Stimulated activated naive CD8-positive, alpha-beta T cell treated with anti-CD3 and anti-CD28 coated beads, Interleukin-15, Interleukin-2, amounts not matched to agents 100 ng/mL and 50 ng/mL, for 24 hours (primary cell): ENCODE results near the gene ZCWPW1.
"Not testable (repeated sequence)": the region's sequence is repeated elsewhere in the genome, so short reads cannot be mapped to it uniquely, and the experiment has no call there.

ENCODE experiments used
- H3K27ac Mint-ChIP-seq: one replicate; pipeline ENCODE4 v1.8.0; 2021; ENCODE audit warnings: mild to moderate bottlenecking, mixed read lengths
- H3K27me3 Mint-ChIP-seq: one replicate; pipeline ENCODE4 v1.8.0; 2021; ENCODE audit warnings: mixed read lengths
- H3K36me3 Mint-ChIP-seq: one replicate; pipeline ENCODE4 v1.8.0; 2021; ENCODE audit warnings: low read depth, mixed read lengths
- H3K4me1 Mint-ChIP-seq: one replicate; pipeline ENCODE4 v1.8.0; 2021; ENCODE audit warnings: low read depth, mixed read lengths
- H3K4me3 Mint-ChIP-seq: one replicate; pipeline ENCODE4 v1.8.0; 2021; ENCODE audit warnings: mild to moderate bottlenecking, mixed read lengths
- H3K9me3 Mint-ChIP-seq: one replicate; pipeline ENCODE4 v1.8.0; 2021; ENCODE audit warnings: mixed read lengths

Gene ZCWPW1

DNA sequence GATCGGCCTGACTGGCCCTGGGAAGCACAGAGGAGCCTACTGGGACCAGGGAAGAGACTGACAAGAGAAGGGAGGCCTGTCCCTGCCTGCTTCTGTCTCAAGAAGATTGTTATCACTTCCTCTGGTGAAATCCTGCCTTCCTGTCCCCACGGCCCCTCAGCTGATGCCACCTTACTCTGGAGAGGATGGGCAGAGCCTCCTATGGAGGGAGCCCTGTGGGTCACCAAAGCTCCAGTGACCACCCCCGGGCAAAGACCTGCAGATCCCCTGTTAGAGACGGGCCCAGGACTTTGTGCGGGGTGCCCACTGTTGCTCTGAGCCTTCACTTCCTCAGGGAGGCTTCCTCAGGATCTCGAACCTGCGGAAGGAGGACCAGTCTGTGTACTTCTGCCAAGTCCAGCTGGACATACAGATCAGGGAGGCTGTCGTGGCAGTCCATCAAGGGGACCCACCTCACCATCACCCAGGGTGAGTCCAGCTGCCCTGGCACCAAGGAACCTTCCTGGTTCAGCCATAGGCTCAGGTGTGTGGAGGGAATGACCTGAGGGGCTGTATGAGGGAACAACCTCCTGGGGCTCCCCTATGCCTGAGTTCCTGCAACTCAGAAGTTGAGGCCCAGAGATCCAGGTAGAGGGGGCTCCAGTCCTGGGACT is 72.0 kb downstream of the ZCWPW1 start:
- Mint-ChIP-seq H3K9me3 (no peaks in the 10 kb centered on the region), H3K27ac (peak overlapping the region; percentile 26), H3K27me3 (no peaks in the 10 kb centered on the region), H3K4me3 (no peak overlapping the region), H3K36me3 (peaks cover 55% of the 10 kb centered on the region), H3K4me1 (peaks cover 26% of the 10 kb centered on the region)

GRCh38 chr7:100353685-100354330 is 74.7 kb downstream of the ZCWPW1 start:
- Mint-ChIP-seq H3K27ac (peak overlapping the region; percentile 83), H3K36me3 (peaks cover 56% of the 10 kb centered on the region), H3K4me1 (peaks cover 41% of the 10 kb centered on the region), H3K4me3 (peak overlapping the region; percentile 17), H3K27me3 (no peaks in the 10 kb centered on the region), H3K9me3 (no peaks in the 10 kb centered on the region)

DNA sequence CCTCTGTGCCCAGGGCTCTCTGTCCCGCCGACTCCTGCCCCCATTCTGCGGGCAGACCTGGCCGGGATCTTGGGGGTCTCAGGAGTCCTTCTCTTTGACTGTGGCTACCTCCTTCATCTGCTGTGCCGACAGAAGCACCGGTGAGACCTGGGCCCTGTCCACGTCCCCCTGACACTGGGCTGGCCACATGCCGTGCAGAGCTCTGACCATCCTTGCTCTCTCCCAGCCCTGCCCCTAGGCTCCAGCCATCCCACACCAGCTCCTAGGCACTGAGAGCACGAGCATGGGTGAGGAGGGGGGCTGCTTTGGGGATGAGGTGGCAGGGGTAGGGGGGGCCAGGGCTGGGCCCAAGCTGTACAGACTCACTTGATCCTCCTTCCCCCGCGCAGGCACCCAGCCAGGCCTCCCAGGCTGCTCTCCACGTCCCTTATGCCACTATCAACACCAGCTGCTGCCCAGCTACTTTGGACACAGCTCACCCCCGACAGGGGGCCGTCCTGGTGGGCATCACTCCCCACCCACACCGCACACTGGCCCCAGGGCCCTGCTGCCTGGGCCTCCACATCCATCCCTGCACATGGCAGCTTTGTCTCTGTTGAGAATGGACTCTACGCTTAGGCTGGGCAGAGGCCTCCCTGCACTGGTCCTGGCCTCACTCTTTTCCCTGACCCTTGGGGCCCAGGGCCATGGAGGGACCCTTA is 75.4 kb downstream of the ZCWPW1 start:
- Mint-ChIP-seq H3K27ac (peak overlapping the region; percentile 83), H3K27me3 (no peaks in the 10 kb centered on the region), H3K4me3 (peak overlapping the region; percentile 17), H3K9me3 (no peaks in the 10 kb centered on the region), H3K4me1 (peaks cover 41% of the 10 kb centered on the region), H3K36me3 (peaks cover 57% of the 10 kb centered on the region)

- H3K4me3 Mint-ChIP-seq, H3K27ac Mint-ChIP-seq, H3K9me3 Mint-ChIP-seq, H3K27me3 Mint-ChIP-seq: not testable (repeated sequence)
- Mint-ChIP-seq H3K4me1 (peaks cover 43% of the 10 kb centered on the region), H3K36me3 (peaks cover 58% of the 10 kb centered on the region)
These were observed 76.2 kb downstream of the ZCWPW1 start for GRCh38 chr7:100352230-100352781.

- peak overlapping the region; percentile 45 for H3K27ac Mint-ChIP-seq
- peaks cover 62% of the 10 kb centered on the region for H3K36me3 Mint-ChIP-seq
- no peaks in the 10 kb centered on the region for H3K9me3 Mint-ChIP-seq
- no peak overlapping the region for H3K4me3 Mint-ChIP-seq
- H3K27me3 Mint-ChIP-seq = no peaks in the 10 kb centered on the region
- peaks cover 44% of the 10 kb centered on the region for H3K4me1 Mint-ChIP-seq
These were observed 76.8 kb downstream of the ZCWPW1 start for GRCh38 chr7:100351657-100352058.
